Neural progenitor cell (in vitro differentiated cells): ENCODE results near the gene NEUROG1.

Experiments used
- EZH2 ChIP-seq: fragments of 200-600 bp; sonication (generic); IDR thresholded peaks from 2 replicates; pipeline ENCODE4 v1.6.1; 2017; ENCODE audit warnings: antibody characterized with exemption, mild to moderate bottlenecking, moderate library complexity
- TF ChIP-seq, protein P1 (sequence below): fragments of 200-600 bp; sonication (generic); IDR thresholded peaks from 2 replicates; pipeline ENCODE4 v1.5.1; 2017; ENCODE audit warnings: antibody characterized with exemption, mild to moderate bottlenecking

DNA sequence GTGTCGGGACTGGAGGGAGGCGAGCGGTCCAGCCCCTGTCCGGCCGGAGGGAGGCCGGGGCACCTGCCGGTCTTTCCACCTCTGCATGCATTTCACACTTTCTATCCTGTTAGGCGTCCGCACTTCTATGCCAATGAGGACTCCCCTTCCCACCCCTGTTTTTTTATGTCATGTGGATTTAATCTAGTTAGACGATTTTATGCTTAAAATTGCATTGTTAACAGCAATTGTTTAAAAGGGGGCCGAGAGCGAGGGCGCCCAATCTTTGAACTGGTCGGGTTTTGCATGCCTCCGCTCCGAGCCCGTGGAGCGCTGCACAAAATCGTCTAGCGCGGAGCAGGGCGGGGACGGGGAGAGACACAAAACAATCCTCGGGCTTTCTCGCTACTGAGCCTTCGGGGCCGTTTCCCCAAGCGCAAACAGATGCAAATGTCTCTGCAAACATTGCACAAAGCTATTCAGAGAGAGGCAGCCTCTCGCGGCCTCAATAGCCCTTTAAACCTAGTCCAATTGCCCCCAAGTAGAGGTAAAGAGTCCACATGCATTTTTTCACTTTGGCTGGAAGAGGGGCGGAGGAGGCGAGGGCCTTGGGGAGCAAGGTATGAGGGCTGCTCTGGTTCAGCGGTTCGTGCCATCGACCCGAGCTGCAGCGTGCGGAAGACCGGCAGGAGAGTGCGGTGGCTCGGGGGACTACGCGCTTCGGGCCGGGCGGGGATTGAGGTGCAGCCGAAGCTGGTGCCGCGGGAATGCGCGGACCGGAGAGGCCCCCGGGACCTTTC, 46.1 kb downstream of the NEUROG1 start:
- TF ChIP-seq, protein P1, sequence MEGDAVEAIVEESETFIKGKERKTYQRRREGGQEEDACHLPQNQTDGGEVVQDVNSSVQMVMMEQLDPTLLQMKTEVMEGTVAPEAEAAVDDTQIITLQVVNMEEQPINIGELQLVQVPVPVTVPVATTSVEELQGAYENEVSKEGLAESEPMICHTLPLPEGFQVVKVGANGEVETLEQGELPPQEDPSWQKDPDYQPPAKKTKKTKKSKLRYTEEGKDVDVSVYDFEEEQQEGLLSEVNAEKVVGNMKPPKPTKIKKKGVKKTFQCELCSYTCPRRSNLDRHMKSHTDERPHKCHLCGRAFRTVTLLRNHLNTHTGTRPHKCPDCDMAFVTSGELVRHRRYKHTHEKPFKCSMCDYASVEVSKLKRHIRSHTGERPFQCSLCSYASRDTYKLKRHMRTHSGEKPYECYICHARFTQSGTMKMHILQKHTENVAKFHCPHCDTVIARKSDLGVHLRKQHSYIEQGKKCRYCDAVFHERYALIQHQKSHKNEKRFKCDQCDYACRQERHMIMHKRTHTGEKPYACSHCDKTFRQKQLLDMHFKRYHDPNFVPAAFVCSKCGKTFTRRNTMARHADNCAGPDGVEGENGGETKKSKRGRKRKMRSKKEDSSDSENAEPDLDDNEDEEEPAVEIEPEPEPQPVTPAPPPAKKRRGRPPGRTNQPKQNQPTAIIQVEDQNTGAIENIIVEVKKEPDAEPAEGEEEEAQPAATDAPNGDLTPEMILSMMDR = no peak
- peak; percentile 66 for TF ChIP-seq EZH2
